Erythroblast (primary cell): ENCODE data around the gene NENF.

ENCODE experiments used
- GATA1 ChIP-seq: IDR thresholded peaks from 2 replicates; pipeline ENCODE4 v1.6.1; 2011; ENCODE audit warnings: low read depth, mild to moderate bottlenecking, control low read depth, low read length, moderate library complexity
- POLR2A ChIP-seq: IDR thresholded peaks from 2 replicates; pipeline ENCODE4 v1.6.1; 2011; ENCODE audit warnings: mild to moderate bottlenecking, low read length

DNA sequence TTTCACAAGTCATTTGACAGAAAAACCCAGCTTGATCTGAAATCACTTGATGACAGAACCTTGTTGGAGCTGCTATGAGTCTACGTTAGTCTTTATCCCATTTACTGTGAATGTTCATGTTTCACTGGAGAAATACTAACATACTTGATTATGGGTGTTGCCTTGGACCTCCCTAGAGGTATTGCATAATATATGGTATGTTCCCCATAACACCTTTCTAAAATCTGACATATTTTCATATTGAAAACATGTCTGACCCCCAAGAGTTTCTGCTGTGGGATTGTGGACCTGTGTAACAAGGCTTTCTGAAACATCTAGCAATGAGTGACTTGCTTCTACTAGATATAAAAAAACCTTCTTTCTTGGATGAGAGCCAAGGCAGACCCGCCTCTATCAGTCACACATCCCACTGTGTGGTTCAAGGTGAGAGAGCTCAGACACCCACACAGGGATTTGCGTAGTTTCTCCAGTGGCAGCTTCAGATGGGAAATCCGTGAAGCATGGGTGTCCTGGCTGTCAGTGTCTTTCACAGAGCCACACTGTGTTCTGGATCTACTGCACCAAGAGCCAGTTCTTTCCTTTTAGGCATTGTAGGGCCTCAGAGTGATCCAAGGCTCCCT is 4.6 kb downstream of the NENF start:
- TF ChIP-seq POLR2A (no peak), GATA1 (no peak)
